Loucy (cell line): Measurements from ENCODE around the gene RINT1.

ENCODE experiments used
- EZH2phosphoT487 ChIP-seq: fragments of 200-600 bp; IDR thresholded peaks from 2 replicates; pipeline ENCODE4 v1.6.1; 2018; ENCODE audit warnings: antibody characterized with exemption, mild to moderate bottlenecking, moderate library complexity, borderline replicate concordance
- TF ChIP-seq, protein P1 (sequence below): fragments of 200-600 bp; sonication (generic); conservative IDR thresholded peaks from 2 replicates; pipeline ENCODE4 v1.5.1; 2014; ENCODE audit warnings: mild to moderate bottlenecking, antibody characterized with exemption, low read length

- TF ChIP-seq, protein P1, sequence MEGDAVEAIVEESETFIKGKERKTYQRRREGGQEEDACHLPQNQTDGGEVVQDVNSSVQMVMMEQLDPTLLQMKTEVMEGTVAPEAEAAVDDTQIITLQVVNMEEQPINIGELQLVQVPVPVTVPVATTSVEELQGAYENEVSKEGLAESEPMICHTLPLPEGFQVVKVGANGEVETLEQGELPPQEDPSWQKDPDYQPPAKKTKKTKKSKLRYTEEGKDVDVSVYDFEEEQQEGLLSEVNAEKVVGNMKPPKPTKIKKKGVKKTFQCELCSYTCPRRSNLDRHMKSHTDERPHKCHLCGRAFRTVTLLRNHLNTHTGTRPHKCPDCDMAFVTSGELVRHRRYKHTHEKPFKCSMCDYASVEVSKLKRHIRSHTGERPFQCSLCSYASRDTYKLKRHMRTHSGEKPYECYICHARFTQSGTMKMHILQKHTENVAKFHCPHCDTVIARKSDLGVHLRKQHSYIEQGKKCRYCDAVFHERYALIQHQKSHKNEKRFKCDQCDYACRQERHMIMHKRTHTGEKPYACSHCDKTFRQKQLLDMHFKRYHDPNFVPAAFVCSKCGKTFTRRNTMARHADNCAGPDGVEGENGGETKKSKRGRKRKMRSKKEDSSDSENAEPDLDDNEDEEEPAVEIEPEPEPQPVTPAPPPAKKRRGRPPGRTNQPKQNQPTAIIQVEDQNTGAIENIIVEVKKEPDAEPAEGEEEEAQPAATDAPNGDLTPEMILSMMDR, result no peak
- no peak for TF ChIP-seq EZH2phosphoT487
These were observed 19.0 kb upstream of the RINT1 start for GRCh38 chr7:105512926-105513526.
